GM19328 (cell line): ENCODE data around the gene CUL9.
A peak's percentile ranks its signal among the peaks of the same experiment; 100 is the strongest.

Source experiments
- ATAC-seq: cut with Tn5 transposase; IDR thresholded peaks from one replicate; pipeline ENCODE4 v1.9.1; 2021; ENCODE audit warnings: mild to moderate bottlenecking, moderate library complexity; ENCODE audit not compliant: unreplicated experiment

CUL9 gene

DNA sequence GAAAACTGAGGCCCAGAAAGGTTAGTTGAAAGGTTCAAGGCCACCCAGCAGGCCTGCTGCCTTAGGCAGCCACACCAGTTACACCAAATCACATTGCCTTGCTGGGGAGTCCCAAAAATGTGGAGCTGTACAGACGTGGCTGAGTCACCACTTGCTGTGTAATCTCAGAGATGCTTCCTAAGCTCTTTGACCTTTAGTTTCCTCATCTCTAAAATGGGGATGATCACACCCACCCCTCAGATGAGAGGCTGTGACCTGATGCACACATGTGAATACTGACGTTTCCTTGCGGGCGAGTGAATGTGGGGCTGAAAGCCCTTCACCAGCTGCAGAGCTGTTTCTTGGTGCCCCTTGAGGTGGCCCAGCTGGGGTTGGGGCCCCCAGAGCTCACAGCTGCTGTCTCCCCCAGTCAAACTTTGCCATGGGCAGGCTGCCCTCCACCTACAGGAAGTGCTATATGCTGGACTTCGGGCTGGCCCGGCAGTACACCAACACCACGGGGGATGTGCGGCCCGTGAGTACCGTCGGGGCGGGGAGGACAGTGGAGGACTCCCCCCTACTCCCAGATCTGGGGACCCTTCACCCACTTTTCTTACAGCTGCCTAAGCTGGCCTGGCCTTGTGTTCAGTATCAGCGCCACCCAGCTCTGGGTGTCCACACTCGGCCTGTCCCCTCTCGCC, 72.3 kb downstream of the CUL9 start:
- no peak for ATAC-seq

DNA sequence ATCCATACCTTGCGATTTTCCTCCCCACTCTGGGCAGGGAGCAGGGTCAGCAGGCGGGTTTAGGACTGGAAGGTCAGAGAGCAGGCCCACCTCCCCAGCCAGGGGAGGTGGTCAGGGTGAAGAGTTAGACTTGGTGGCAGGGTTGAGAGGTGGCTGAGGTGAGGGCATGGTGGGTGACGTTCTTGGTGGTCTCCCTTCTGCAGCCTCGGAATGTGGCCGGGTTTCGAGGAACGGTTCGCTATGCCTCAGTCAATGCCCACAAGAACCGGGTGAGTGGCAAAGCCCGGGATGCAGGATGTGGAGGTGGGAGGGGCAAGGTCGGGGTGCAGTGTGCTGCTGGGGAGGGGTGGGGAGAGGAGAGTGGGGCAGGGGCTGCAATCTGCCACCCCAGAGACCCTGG, 72.8 kb downstream of the CUL9 start:
- ATAC-seq = no peak

DNA sequence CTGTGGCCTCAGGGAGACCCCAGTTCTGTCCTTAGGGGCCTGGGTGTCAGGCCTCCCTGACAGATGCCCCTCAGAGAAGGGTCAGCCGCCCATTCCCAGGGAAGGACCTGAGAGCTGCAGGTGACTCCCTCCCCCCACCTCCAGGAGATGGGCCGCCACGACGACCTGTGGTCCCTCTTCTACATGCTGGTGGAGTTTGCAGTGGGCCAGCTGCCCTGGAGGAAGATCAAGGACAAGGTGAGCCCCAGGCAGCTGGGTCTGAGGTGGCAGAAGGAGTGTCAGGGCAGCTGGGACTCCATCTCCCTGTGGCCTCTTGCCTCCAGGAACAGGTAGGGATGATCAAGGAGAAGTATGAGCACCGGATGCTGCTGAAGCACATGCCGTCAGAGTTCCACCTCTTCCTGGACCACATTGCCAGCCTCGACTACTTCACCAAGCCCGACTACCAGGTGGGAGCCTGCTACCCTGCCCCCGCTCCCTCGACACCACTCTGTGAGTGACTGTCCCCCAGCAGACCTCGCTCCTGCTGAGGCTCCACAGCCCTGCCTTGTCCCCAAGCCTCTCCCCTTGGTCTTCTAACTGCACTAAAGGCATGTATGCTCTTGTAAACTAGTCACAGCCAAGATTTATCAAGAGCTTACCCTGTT, 73.5 kb downstream of the CUL9 start:
- ATAC-seq = no peak

DNA sequence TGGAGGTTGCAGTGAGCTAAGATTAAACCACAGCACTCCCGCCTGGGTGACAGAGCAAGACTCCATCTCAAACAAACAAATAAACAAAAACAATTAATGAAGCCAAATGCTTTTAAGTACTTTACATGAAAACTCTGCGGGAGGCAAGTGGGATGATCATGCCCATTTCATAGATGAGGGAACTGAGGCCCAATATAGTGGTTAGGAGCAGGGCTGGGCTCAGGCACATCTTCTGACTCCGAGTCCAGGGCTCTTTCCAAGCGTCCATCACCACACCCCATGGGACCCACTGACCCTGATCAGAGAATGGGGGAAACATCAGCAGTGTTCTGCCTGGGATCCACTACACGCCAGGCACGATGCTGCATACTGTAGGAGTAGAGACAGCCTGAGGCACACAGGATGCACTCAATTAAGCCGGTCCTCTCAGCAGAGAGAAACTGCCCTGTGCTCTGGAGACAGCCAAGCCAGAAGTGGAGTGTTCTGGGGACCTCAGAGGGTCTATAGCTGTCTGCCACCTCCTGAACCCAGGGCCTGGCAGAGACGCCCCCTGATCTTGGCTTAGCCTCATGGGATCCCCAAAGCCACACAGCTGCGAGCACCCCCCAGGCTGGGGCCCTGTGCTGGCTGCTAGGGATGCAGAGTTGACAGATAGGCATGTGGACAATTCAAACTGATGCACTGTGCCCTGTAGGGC, 74.8 kb downstream of the CUL9 start:
- no peak for ATAC-seq

DNA sequence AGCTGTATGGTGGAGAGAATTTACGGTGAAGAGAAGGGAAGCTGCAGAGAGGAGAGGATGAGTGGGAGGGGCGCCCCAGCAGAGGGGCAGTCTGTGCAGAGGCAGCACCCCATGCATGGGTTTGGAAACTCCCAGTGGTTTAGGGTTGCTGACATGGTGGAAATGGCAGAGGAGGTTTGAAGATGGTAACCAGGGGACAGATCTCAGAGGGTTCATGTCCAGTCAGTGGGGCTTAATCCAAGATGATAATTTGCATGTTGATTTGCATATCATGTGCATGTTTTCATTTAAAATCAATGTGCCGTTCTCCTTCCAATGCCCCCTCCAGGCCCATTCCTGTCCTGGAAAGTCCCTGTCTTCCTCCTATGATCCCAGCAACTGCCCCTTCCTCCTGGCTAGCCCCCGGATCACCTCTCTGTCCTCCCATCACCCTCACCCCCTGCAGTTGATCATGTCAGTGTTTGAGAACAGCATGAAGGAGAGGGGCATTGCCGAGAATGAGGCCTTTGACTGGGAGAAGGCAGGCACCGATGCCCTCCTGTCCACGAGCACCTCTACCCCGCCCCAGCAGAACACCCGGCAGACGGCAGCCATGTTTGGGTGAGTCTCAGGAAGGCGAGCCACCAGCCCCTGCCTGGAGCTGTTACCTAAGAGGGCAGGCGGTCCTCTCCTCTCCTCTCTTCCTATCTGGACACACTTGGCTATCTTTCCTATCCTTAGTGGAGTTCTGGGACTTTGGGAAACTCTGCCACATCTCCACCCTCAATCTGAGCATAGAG, 75.6 kb downstream of the CUL9 start:
- ATAC-seq = no peak

DNA sequence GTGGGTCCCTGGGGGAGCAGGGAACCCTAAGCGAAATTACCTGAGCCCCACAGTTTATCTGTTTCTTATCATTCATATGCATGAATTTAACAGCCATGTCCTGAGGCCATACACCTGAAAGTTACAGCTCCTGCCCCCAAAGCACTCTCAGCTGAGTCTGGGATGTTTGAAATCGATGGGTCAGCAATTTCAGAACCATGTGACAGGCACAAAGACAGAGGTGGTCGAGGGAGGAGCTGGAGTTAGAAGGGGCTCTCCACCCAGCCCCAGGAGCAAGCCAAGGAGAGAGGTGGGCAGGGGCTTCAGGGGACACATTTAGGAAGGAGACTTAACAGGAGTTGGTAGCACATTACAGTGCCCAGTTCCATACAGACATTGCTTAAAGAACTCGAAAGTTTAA, 76.2 kb downstream of the CUL9 start:
- no peak for ATAC-seq

DNA sequence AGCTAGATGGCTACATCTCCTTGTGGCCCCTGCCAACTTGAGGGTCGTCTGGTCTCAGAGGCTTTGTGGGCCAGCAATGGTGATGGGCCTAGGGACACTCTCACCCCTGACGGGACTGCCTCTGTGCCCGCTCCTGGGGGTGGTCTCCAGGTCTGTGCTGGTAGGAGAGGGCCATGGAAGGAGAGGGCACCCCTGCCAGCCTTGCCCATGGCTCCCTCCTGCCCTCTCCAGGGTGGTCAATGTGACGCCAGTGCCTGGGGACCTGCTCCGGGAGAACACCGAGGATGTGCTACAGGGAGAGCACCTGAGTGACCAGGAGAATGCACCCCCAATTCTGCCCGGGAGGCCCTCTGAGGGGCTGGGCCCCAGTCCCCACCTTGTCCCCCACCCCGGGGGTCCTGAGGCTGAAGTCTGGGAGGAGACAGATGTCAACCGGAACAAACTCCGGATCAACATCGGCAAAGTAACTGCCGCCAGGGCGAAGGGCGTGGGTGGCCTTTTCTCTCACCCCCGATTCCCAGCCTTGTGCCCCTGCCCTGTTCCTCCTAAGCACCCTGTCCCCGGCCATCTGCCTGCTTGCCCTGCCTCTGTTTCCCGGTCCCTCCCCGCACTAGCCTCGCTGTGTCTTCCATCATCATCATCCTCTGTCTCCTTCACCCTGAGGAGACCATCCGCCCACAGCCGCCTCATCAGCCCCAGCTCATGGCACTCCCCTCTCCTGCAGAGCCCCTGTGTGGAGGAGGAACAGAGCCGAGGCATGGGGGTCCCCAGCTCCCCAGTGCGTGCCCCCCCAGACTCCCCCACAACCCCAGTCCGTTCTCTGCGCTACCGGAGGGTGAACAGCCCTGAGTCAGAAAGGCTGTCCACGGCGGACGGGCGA, 77.1 kb downstream of the CUL9 start:
- ATAC-seq = no peak

DNA sequence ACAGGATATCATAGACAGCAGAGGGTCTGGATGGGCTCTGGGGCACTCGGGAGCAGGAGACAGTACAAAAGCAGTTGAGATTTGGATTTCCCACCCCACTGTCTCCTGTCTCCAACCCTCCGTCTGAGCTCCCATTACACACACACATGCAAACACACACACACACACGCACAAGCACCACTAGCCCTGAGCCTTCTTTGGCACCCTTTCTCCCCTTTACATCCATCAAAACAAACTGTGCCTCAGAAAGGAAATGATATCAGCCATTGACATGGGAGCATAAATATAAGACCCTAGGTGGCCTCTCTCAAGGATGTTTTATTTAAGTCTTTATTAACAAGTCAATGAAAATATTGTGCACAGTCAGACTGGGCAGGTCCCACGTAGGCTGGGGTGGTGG, 78.8 kb downstream of the CUL9 start:
- ATAC-seq = no peak

DNA sequence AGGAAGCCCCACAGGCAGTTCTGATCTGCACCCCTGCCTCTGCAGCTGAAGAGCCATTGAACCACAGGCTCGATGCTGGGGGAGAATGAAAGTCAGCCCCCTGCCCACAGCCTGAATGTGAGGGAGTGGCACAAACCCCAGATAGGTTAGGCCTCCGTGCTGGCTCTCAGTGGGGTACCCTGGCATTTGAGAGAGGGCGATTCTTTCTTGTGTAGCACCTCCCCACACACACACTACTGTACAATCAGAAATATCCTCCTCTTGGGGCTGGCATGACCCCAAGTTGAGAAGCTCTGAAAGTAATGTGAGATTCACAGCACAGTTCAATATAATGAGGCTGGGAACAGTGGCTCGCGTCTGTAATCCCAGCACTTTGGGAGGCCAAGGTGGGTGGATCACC, 79.2 kb downstream of the CUL9 start:
- no peak for ATAC-seq

DNA sequence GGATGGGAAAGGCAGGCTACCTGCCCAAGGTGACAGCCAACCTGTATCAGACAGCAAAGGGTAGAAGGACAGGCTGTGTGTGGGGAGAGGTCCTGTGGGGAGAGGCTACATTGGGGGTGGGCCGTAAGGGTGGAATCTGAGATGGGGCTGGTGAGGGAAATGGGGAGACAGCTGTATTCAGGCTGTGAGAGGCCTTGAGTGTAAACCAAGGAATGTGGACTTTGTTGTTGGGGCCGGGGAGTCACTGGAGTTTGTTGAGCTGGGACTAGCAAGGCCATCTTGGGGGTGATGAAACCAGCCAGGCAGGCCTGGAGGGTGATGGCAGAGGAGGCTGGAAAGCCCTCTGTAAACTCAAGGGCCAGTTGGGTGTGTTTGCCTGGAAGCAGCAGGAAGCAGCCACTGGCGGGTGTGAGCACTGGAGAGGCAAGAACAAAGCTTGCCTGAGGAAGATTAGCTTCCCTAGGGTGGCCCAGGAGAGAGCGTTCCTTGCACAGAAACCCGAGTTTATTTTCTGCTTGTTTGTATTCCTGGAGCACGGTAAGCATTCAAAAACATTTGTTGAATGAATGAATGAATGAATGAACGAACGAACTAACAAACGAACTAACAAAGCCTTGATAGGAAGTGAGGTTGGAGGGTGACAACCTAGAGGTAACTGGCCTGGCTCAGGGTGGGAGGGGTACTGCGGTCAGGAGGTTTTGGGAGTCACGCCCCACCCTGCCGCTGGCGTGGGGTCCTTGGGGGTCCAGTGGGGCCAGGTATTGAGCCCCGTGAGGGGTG, 80.2 kb downstream of the CUL9 start:
- no peak for ATAC-seq

DNA sequence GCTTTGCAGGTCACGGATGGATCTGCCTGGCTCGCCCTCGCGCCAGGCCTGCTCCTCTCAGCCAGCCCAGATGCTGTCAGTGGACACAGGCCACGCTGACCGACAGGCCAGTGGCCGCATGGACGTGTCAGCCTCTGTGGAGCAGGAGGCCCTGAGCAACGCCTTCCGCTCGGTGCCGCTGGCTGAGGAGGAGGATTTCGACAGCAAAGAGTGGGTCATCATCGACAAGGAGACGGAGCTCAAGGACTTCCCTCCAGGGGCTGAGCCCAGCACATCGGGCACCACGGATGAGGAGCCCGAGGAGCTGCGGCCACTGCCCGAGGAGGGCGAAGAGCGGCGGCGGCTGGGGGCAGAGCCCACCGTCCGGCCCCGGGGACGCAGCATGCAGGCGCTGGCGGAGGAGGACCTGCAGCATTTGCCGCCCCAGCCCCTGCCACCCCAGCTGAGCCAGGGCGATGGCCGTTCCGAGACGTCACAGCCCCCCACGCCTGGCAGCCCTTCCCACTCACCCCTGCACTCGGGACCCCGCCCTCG, 80.9 kb downstream of the CUL9 start:
- no peak for ATAC-seq

DNA sequence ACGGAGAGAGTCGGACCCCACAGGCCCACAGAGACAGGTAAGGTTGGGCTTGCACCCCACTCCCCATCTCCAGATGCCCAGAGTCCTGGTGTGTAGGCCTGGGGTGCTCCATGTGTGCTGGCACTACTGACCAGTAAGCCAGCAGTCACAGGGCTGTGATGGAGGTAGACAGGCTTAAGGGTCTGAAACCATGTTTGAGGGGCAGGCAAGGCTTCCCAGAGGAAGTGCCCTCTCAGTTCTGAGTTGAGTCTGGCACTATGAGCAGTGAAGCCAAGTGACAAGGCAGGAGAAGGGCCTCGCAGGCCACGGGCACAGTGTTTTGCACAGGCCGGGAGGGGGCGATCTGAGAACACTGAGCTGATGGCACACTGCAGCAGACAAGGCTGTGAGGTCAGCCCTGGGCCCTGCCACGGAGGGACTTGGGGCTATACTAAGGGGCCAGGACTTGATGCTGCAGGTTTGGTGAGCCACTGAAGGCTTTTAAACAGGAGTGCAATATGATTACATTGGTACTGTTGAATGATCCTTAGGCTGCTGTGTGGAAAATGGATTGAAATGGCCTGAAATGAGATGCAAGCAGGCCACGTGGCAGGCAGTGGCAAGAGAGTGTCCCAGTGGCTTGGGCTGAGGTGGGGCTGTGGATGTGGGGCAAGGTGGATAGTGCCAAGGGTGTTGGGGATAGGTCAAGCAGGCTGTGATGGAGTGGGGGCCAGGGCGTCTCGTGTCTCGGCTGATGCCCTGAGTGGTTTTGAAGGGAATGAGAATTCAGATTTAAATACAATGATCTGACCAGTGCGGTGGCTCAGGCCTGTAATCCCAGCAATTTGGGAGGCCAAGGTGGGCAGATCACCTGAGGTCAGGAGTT, 81.5 kb downstream of the CUL9 start:
- ATAC-seq = peak; percentile 57

DNA sequence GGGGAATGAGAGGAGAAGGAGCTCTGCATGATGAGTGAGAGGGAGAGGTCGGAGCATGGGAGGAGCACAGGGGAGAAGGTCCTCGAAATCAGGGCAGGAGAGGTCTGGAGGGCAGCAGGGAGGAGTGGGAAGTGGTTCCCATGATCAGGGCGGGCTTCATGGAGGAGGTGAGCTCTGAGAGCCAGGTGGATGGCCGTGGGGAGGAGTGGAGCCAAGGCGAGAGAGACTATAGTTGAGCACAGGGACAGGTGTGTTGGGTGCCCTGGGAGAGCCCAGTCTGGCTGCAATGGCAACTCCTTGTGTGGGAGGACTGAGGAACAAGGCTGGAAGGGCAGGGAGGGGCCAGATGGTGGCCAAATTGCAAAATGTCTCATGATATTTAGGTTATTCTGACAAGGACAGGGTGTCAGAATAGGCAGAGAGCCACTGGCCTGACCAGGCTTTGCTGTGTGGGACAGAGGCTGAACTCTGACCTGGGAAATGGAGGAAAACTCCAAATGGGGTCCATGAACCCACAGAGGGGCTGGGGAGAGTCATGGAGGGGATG, 82.7 kb downstream of the CUL9 start:
- no peak for ATAC-seq

DNA sequence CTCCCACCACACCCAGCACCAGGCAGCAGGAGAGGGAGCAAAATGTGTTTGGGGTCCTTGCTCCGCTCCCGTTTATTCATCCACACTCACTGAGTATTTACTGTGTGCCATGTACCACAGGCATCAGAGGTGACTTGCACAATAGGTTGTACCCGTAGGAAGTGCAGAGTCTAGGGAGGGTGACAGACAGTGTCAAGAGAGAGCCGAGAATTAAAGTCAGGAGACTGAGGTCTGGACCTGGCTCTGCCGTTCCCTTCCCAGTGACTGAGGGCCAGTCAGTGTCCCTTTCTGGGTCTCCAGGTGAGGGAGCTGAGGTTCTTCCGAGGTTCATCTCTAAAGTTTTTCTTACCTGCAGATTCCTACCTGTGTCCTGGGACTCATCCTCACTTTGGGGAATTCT, 83.6 kb downstream of the CUL9 start:
- no peak for ATAC-seq

DNA sequence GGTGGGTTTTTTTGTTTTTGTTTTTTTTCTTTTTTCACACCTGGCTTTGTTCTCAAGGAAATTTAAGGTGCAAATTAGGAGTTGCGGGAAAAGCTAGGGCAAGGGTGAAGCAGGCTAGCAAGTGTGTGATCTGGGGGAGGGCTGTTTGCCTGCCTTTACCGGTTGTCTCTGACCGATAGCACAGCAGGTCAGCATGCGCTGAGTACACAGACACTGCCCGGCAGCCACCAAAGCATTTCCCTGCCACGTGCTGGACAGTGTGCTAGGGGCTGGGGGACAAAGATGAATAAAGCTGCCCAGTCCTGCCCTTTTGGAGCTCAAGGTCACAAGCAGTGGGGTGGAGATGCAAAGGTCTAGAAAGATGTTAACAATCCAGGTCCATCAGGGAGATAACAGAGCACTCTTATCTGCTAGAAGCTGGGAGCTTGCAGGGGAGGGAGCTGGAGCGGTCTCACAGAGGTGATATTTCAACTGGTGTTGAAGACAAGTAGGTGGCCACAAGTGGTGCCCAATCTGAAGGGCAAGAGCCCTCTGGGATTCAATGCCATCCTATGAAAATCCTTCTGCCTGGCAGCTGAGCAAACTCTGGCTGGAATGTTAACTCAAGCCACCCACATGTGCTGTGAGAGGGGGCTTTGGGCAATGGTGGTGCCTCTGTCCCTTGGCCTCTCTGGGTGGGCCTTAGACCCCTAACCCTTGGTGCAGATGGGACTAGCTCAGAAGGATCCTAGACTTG, 85.8 kb downstream of the CUL9 start:
- ATAC-seq = no peak

DNA sequence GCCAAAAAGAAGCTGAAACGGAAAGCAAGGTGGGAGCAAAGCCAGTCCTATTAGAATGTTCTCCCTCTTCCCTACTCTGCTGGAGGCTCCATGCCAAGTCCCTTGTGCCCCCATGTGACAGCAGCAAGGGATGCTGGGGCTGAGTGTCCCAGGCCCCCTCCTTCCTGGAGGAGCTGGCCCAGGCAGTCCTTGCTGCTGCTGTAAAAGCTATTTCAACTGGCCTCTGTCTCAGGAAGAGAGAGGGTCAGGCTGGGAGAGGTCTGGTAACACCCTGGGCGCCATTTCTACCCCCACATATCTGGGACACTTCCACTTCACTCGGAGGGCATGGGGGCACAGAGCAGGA, 86.3 kb downstream of the CUL9 start:
- ATAC-seq = no peak

DNA sequence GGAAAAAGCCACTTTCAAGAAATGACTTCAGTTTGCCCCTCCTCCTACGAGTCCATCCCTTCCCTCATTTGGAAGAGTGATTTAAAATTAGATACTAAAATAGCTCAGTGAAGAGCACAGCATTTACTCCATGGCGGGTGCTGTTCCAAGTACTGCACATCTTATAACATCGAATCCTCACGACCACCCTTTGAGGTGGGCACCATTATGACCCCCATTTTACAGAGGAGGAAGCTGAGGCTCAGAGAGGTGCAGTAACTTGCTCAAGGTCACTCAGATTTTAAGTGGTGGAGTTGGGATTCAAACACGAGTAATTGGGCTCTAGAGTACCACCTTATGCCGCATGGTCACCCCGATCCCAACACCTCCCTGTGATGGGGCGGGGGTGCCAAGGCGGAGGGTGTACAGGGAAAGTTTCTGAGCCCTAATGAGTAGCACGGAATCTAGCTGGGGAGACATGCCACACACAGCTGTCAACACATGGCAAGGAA, 86.8 kb downstream of the CUL9 start:
- ATAC-seq = no peak
